Caki2 (cell line): ENCODE measurements around the gene ELN. TPM values are rescaled to one million over a fixed set of nuclear protein-coding genes. Genes with fewer than 3 reads are reported as not detected.
A peak's percentile ranks its signal among the peaks of the same experiment; 100 is the strongest.
"Not testable (repeated sequence)": the region's sequence is repeated elsewhere in the genome, so short reads cannot be mapped to it uniquely, and the experiment has no call there.

Source experiments
- DNase-seq: peaks from one replicate; pipeline ENCODE4 v3.0.0-alpha.2; 2015; ENCODE audit warnings: low read depth
- in situ Hi-C: cut with HindIII; loops from 2 replicates; pipeline ENCODE4 v1.10.0; 2016; ENCODE audit warnings: low sequenced_read_pairs, low pct_unique_long_range_greater_than_20kb, mixed read lengths
- total RNA-seq: library from RNA; depleted of rRNA; stranded (reverse); fragments of >200 nt; shearing (Covaris generic); gene quantifications from 2 replicates; pipeline ENCODE4 v1.2.3, GENCODE V29; 2014; ENCODE audit warnings: low replicate concordance

Gene ELN
- total RNA-seq, 1 experiment from 2014 or later = 0.27 TPM

DNA sequence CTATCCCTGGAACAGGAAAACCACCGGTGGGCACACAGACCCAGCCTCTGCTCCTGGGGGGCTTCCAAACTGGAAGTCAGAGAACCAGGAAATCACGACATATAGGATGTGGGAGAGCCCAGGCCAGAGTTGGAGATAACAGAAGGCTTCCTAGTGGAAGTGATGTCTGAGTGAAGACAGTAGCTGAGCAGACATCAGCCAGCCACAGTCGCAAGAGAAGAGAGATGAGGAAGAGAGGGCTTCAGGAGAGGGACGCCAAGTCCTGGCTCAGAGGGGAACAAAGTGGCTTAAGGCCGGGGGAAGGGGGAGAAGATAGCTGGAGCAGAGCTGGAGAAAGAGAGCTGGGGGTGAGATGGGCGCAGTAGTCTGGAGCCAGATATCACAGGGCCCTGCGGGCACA, 30.9 kb upstream of the ELN start:
- DNase-seq = no peak
- in situ Hi-C loops = no loop called here

GRCh38 chr7:73999664-74000435, 28.1 kb upstream of the ELN start:
- in situ Hi-C loops = no loop called here
- no peak for DNase-seq

DNA sequence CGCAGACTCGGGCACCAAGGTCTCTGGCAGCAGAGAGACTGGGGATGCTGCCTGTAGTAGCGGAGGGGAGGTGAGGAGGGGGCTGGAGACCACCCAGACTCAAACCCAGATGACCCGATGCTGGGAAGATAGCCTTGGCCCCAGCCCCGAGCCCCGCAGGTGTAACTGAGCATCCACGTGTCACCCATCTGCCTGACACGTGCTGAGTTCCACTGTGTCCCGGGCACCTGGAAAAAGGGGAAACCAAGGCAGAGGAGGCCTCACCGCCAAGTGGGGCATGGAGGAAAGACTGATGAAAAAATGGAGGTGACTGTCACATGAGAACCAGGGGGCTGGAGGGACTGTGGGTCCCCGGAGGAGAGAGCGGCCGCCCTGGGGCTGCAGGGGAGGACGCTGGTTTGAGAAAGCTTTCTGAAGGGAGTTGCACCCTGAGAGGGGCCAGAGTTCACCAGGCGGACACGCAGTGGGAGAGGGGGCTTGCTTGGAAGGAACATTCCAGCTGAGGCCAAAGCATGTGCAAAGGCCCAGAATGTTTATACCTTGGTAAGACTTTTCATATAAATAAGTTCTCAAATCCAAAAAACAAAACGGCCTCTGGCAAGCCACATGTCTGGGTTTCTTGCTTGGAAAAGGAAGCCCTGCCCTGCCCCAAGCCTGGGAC, 27.4 kb upstream of the ELN start:
- in situ Hi-C loops = no loop called here

GRCh38 chr7:74001150-74001494, 26.9 kb upstream of the ELN start:
- in situ Hi-C loops = no loop called here
- DNase-seq = no peak

More for the DNA sequence above, 27.4 kb upstream of the ELN start:
- no peak for DNase-seq

GRCh38 chr7:74002474-74003017, 25.4 kb upstream of the ELN start:
- in situ Hi-C loops = no loop called here
- peak; percentile 6 for DNase-seq

- in situ Hi-C loops = no loop called here
- no peak for DNase-seq
Measured at GRCh38 chr7:74003621-74004020, 24.4 kb upstream of the ELN start.

DNA sequence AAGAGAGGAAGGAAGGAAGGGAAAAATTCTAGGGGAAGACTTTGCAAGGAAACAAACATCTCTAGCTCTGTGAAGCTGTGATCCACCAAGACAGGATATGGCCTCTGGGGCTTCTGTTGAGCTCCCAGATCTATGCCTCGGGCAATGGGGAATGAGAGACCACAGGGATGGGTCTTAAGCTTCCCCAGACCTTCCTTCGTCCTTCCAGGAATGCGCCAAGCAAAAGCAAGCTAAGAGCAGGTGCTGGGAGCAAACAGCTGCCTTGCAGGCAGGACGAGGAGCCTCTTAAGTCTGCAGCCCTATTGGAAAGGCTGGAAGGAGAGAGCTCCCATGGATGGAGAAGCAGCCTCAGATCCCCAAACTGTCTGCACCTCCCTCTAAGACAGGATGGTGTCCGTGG, 21.9 kb upstream of the ELN start:
- in situ Hi-C loops = no loop called here
- no peak for DNase-seq

GRCh38 chr7:74006451-74007241, 21.3 kb upstream of the ELN start:
- no peak for DNase-seq
- in situ Hi-C loops = no loop called here

DNA sequence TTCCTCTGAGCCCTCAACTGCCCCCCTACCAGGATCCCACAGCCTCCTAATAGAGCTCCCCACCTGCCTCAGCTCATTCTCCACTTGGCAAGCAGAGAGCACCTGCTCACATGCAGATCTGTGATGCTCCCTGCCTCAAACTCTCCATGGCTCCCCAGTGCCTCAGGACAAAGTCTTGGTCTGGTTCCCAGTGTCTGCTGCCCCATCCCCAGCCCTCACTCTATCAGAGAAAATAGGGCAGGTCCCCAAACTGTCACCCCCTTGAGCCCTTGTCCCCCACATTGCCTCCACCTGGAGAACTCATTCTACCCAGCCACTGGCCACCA, 20.8 kb upstream of the ELN start:
- in situ Hi-C loops = no loop called here
- DNase-seq = no peak

DNA sequence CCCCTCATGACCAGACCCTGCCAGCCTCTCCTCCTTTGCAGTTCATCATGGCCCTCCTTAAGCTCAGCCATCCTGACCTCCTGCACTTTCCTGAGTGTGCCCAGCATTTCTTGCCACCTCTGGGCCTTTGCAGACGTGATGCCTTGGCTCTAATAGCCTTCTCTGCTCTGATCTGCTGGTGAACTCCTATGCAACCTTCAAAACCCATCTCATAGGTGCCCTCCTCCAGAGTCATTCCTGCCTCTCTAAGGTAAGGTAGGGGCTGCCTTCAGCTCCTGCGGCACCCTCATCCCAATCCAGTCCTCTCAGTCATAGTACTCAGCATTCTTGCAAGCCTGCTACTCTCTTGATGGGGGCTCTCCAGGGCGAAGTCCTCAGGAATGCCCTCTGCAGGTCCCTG, 19.3 kb upstream of the ELN start:
- in situ Hi-C loops = no loop called here
- DNase-seq = no peak

GRCh38 chr7:74009719-74010118, 18.3 kb upstream of the ELN start:
- no peak for DNase-seq
- in situ Hi-C loops = no loop called here

- DNase-seq = no peak
- in situ Hi-C loops = no loop called here
Measured at GRCh38 chr7:74010407-74010806, 17.6 kb upstream of the ELN start.

DNA sequence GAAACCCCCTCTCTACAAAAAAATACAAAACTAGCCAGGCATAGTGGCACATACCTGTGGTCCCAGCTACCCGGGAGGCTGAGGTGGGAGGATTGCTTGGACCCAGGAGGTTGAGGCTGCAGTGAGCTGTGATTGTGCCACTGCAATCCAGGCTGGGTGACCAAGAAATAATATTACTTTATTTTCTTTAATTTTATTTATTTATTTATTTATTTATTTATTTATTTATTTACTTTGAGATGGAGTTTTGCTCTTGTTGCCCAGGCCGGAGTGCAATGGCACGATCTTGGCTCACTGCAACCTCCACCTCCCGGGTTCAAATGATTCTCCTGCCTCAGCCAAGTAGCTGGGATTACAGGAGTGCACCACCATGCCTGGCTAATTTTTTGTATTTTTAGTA, 16.6 kb upstream of the ELN start:
- DNase-seq, in situ Hi-C loops: not testable (repeated sequence)

- DNase-seq = no peak
- in situ Hi-C loops = no loop called here
Measured at GRCh38 chr7:74012842-74013249, 15.1 kb upstream of the ELN start.

GRCh38 chr7:74013539-74014272, 14.3 kb upstream of the ELN start:
- in situ Hi-C loops = no loop called here
- DNase-seq = no peak

- in situ Hi-C loops = no loop called here
- no peak for DNase-seq
Measured at GRCh38 chr7:74014931-74015330, 13.0 kb upstream of the ELN start.

DNA sequence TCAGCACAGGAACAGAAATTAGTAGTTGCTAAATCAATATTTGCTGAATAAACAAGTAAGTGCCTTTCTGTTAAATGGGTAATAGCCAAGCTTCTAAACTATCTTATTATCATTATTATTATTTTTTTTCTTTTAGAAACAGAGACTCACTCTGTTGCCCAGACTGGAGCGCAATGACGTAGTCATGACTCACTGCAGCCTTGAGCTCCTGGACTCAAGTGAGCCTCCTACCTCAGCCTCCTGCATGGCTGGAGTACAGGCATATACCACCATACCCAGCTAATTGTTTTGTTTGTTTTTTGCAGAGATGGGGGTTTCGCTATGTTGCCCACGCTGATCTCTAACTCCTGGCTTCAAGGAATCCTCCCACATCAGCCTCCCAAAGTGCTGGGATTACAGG, 12.3 kb upstream of the ELN start:
- in situ Hi-C loops = no loop called here
- no peak for DNase-seq

GRCh38 chr7:74017125-74017524, 10.8 kb upstream of the ELN start:
- no peak for DNase-seq
- in situ Hi-C loops = no loop called here
